GM18507 (cell line): ENCODE data around the gene SPRYD3.
"Not testable (repeated sequence)": the region's sequence is repeated elsewhere in the genome, so short reads cannot be mapped to it uniquely, and the experiment has no call there.

Source experiments
- DNase-seq: peaks from one replicate; pipeline ENCODE4 v3.0.0; 2011; ENCODE audit warnings: low read depth; ENCODE audit not compliant: insufficient read length; ENCODE audit errors: extremely low spot score
- FAIRE-seq: peaks from 2 replicates; lab custom pipeline; 2011; peaks lifted over from hg19 to GRCh38; lab: Jason Lieb, UNC

SPRYD3 gene

GRCh38 chr12:53079226-53080117 is at the start of gene SPRYD3:
Gene SPRYD3, minus strand, starts transcription at chr12:53079390. Its CDS starts 57 bp downstream, at chr12:53079333.
- FAIRE-seq (peak; percentile 95), DNase-seq (peak; percentile 100)

GRCh38 chr12:53127169-53127568 is 48.0 kb upstream of the SPRYD3 start:
- FAIRE-seq: no peak
- DNase-seq: no peak

- FAIRE-seq (no peak), DNase-seq (no peak)
Observed at GRCh38 chr12:53124352-53124723, 45.1 kb upstream of the SPRYD3 start.

- DNase-seq: no peak
Observed at GRCh38 chr12:53123578-53124351, 44.6 kb upstream of the SPRYD3 start.

GRCh38 chr12:53122961-53123468 is 43.8 kb upstream of the SPRYD3 start:
- no peak for DNase-seq
- FAIRE-seq: no peak

More at GRCh38 chr12:53123578-53124351, 44.6 kb upstream of the SPRYD3 start:
- no peak for FAIRE-seq

- FAIRE-seq (no peak), DNase-seq (no peak)
Observed at GRCh38 chr12:53120685-53121525, 41.7 kb upstream of the SPRYD3 start.

- FAIRE-seq: no peak
- DNase-seq: no peak
Observed at GRCh38 chr12:53118751-53119300, 39.6 kb upstream of the SPRYD3 start.

- DNase-seq (no peak), FAIRE-seq (no peak)
Observed at GRCh38 chr12:53115891-53116648, 36.9 kb upstream of the SPRYD3 start.

- FAIRE-seq: no peak
- DNase-seq: no peak
Observed at GRCh38 chr12:53115112-53115890, 36.1 kb upstream of the SPRYD3 start.

- no peak for DNase-seq
- peak; percentile 39 for FAIRE-seq
Observed at GRCh38 chr12:53113951-53114350, 34.8 kb upstream of the SPRYD3 start.

- peak; percentile 9 for FAIRE-seq
- DNase-seq: no peak
Observed at GRCh38 chr12:53113136-53113705, 34.0 kb upstream of the SPRYD3 start.

GRCh38 chr12:53112431-53112830 is 33.2 kb upstream of the SPRYD3 start:
- DNase-seq, FAIRE-seq: not testable (repeated sequence)

- no peak for FAIRE-seq
- no peak for DNase-seq
Observed at GRCh38 chr12:53107122-53107521, 27.9 kb upstream of the SPRYD3 start.

- FAIRE-seq (no peak), DNase-seq (no peak)
Observed at GRCh38 chr12:53105712-53106439, 26.7 kb upstream of the SPRYD3 start.

GRCh38 chr12:53105256-53105655 is 26.1 kb upstream of the SPRYD3 start:
- no peak for DNase-seq
- FAIRE-seq: no peak

GRCh38 chr12:53103860-53104305 is 24.7 kb upstream of the SPRYD3 start:
- FAIRE-seq (peak; percentile 78), DNase-seq (no peak)
